Umbilical cord (tissue), 2 donors: ENCODE data around the gene PTPRU. TPM values are rescaled to one million over a fixed set of nuclear protein-coding genes. Genes with fewer than 3 reads are reported as not detected.
"Not testable (repeated sequence)": the region's sequence is repeated elsewhere in the genome, so short reads cannot be mapped to it uniquely, and the experiment has no call there.

Experiments
- DNase-seq: peaks from one replicate; pipeline ENCODE4 v3.0.0-alpha.2; 2015; ENCODE audit warnings: low spot score
- total RNA-seq: library from RNA; depleted of rRNA; stranded (reverse); fragments of >200 nt; gene quantifications from one replicate; pipeline ENCODE4 v1.2.3, GENCODE V29; 2014; ENCODE audit warnings: low replicate concordance; ENCODE audit not compliant: insufficient read depth

The PTPRU gene
- total RNA-seq, 1 donor from 2014 or later: 35.2 TPM

GRCh38 chr1:29221296-29221695, 15.0 kb upstream of the PTPRU start:
- no peak for DNase-seq

- not testable (repeated sequence) for DNase-seq
Measured at GRCh38 chr1:29222260-29222659, 14.1 kb upstream of the PTPRU start.

- DNase-seq: no peak
Measured at GRCh38 chr1:29222686-29223085, 13.6 kb upstream of the PTPRU start.

- no peak for DNase-seq
Measured at GRCh38 chr1:29223521-29223920, 12.8 kb upstream of the PTPRU start.

- no peak for DNase-seq
Measured at GRCh38 chr1:29224356-29224837, 11.9 kb upstream of the PTPRU start.

GRCh38 chr1:29225361-29225760, 11.0 kb upstream of the PTPRU start:
- DNase-seq: no peak

GRCh38 chr1:29227511-29227910, 8.8 kb upstream of the PTPRU start:
- no peak for DNase-seq

- no peak for DNase-seq
Measured at GRCh38 chr1:29230204-29230552, 6.1 kb upstream of the PTPRU start.

- DNase-seq: peak; percentile 94
Measured at GRCh38 chr1:29230553-29231378, 5.6 kb upstream of the PTPRU start, which contains the start of gene MECR. Gene MECR, minus strand, starts transcription at chr1:29230934. Its CDS starts 28 bp downstream, at chr1:29230906.

GRCh38 chr1:29232387-29232786, 3.9 kb upstream of the PTPRU start:
- no peak for DNase-seq

- no peak for DNase-seq
Measured at GRCh38 chr1:29233693-29234092, 2.6 kb upstream of the PTPRU start.

GRCh38 chr1:29234471-29234870, 1.9 kb upstream of the PTPRU start:
- DNase-seq: no peak

- not testable (repeated sequence) for DNase-seq
Measured at GRCh38 chr1:29234881-29235280, 1.4 kb upstream of the PTPRU start.

- peak; percentile 42 for DNase-seq
Measured at GRCh38 chr1:29236712-29237128, 398 bp downstream of the PTPRU start.

- DNase-seq: peak; percentile 67
Measured at GRCh38 chr1:29237129-29237821, 953 bp downstream of the PTPRU start.

GRCh38 chr1:29237852-29238619, 1.7 kb downstream of the PTPRU start:
- peak; percentile 38 for DNase-seq

- DNase-seq: no peak
Measured at GRCh38 chr1:29238620-29239002, 2.3 kb downstream of the PTPRU start.

GRCh38 chr1:29239142-29239541, 2.8 kb downstream of the PTPRU start:
- peak; percentile 38 for DNase-seq

- DNase-seq: peak; percentile 56
Measured at GRCh38 chr1:29240400-29240837, 4.1 kb downstream of the PTPRU start.

- DNase-seq: no peak
Measured at GRCh38 chr1:29240986-29241385, 4.7 kb downstream of the PTPRU start.

GRCh38 chr1:29243023-29243870, 6.9 kb downstream of the PTPRU start:
- no peak for DNase-seq
